HT-29 (cell line): ENCODE measurements around the gene ASIC2. TPM values are rescaled to one million over a fixed set of nuclear protein-coding genes. Genes with fewer than 3 reads are reported as not detected.

ENCODE experiments used
- DNase-seq: peaks from one replicate; pipeline ENCODE4 v3.0.0-alpha.2; 2015; ENCODE audit warnings: low spot score
- total RNA-seq: library from RNA; depleted of rRNA; stranded (reverse); fragments of >200 nt; shearing (Covaris generic); gene quantifications from 2 replicates; pipeline ENCODE4 v1.2.3, GENCODE V29; 2014

The ASIC2 gene
- total RNA-seq, 1 experiment from 2014 or later, result not detected

DNA sequence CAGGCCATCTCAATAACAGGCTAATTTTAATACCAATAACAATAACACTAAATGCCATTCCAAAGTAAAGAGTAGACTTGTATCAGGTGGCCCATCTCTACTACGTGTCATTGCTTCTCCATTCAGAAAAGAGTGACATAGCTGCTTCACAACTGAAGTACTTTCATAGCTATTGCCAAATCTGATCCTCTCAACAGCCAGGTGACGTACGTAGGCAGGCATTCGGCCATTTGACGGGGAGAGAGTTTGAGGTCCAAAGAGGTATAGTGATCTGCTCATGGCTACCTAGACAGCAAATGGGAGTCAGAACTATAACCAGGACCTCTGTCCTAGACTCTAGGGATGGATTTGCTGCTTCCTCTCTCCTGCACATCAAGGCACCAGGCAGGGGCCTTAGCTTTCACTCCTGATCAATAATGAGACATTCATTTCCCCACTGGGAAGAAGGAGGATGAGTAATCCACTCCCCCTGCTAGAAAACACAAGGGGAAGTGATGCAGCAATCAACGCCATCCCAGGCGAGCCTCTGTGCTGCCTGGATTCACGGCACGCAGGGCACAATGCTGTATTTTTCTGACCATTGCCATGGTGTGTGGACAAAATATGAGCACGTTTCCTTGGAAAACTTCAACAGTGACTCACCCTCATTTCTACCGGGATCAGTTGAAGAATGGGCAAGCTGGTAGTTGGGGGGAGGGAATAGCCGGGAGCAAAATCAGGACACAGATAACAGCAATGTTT, 220.5 kb downstream of the ASIC2 start:
- no peak for DNase-seq

DNA sequence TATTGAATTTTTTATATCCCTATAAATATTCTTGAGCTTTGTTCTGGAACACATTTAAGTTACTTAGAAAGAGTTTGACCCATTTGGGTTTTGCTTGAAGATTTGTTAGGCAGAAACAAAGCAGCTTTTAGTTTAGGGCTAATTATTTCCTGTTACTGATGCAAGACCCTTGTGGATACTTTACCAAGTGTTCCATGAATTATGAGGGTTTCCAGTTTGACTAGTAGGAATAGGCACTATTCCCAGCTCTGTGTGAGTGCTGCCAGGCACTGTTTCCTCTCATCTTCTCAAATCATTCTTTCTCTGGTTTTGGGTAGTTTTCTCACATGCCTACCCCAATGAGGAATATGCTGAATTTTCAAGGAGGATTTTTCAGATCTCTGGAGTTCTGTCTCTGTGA, 221.4 kb downstream of the ASIC2 start:
- DNase-seq, result no peak

DNA sequence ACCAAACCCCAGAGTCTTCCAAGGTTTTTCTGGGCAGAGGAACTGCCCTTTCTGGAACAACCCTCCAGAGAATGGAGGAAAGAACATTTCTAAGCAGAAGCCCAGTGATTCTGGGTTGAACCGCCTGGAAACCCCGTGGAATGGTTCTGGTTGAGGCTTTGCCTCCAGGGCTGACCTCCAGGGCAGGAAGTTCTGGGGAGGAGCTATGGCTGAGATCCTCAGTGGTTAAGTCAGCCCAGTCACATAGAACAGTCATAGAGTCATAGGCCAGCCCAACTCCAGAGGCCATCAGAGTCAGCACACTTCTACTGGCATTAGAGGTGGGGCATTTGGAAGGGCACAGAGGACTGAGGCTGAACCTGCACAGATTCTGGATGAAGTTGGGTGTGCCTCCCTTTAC, 235.5 kb downstream of the ASIC2 start:
- no peak for DNase-seq

DNA sequence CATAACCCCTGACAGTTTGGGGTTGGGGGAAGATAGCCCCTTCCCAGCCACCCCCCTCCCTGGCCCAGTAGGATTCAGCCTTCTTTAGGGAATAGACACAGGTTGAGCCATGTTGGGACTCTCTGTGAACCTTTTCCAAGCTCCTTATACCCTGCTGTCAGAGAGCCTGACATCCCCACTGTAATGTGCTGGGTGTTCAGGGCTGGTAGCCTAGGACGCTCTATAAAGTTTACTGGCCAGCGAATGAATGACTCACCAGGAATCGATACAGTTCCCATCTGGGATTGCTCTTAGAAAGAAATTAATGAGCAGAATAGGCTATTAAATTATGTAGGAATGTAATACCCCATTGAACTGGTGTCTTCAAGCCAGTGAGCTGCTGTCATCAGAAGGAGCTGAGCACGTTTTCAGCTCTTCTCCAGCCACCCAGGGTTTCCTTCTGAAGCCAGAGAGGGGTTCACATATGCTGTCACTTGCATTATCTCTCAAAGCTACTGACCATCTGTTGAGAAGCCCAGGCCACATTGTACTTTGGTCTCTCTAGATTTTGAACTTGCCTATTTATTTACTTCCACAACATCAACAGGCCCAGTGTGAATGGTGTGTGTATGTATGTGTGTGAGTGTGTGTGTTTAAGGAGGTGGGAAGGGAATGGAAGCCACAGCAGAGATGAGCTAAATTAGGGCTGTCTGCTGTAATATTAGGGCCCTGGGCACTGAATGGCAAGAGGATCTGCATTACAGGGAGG, 236.5 kb downstream of the ASIC2 start:
- DNase-seq, result no peak

DNA sequence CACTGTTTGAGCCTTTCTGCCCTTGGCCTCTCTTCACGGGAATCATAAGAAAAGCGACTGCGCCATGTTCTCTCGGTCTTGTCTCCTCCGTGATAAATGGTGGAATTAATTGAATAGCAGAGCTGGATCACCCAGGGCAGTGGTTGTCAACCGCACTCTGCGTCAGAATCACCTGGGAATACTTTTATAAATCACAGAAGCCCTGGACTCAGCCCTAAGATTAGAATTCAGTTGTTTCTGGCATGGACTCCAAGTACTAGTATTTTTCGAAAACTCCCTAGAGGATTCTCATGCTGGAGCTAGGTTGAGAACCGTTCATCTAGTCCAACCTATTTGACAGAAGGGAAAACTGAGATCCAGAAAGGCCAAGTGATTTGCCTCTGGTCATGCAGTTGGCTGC, 237.3 kb downstream of the ASIC2 start:
- no peak for DNase-seq

DNA sequence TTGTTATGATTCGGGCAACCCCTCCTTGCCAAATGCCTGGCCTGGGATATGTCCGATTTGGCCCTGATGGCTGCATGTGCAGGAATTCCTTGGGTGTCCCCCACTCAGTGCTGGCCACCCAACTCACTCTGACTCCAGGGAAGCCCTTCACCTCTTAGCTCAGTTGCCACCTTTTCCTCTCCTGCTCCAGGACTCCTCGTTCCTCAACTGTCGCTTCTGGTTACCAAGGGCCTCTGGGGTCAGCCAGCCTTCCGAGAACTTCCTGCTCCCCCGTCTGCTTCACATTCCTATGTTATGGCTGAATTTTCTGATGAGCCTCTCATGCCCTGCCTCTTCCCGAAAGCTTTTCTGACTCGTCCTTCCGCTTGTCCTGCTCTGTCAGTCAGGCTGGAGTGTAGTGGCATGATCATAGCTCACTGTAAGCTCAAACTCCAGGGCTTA, 237.9 kb downstream of the ASIC2 start:
- DNase-seq, result no peak

DNA sequence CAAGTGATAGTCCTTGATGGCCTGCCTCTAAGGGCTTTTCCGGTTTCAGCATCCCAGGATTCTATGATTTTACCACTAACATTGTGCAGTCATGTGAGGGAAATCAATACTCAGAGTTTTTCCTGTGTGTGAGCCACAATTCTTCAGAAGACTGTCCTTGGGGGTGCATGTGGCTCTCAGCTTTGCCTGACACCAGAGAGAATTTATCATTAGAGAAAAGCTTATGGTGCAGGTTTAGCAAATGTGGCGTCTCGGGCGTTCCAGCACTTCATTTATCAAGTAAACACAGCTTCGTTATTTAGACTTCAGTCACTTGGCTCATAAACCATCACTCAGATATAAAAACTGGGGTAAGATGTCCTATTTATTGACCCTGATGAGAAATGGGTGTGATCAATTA, 238.7 kb downstream of the ASIC2 start:
- DNase-seq, result no peak

DNA sequence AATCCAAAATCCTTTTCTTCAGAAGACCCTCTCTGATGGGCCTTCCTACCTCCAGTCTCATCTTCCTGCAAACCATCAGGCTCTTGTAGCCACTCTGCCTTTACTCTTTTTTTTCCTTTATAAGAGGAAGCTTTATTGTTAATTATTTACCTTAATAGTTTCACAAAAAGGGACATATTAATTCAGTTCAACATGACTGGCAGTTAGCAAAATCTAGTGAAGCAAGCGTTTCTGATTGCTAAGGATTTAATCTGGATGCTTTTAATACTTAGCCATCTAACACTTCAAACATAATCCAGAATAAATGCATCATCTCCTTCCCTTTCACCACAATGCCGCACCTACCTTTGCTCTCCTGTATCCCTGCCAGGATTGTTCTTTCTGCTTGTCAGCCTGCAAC, 239.4 kb downstream of the ASIC2 start:
- DNase-seq, result no peak

DNA sequence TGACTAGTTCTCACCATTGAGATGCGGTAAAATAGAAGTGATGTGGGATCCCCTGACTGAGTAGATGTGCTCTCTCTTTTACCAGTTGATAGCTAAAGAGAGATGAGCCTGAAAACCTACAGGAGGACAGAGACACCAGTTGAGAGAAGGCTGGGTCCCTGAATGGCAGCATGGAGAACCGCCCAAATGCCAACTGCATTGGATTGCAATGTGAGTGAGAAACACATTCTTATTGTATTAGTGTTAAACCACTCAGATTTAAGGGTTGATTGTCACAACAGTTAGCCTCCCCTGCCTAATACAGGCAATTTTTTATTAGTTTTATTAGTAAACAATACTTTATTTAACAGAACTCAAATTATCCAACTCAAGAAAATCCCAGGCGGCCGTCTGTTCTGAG, 240.2 kb downstream of the ASIC2 start:
- DNase-seq, result no peak

DNA sequence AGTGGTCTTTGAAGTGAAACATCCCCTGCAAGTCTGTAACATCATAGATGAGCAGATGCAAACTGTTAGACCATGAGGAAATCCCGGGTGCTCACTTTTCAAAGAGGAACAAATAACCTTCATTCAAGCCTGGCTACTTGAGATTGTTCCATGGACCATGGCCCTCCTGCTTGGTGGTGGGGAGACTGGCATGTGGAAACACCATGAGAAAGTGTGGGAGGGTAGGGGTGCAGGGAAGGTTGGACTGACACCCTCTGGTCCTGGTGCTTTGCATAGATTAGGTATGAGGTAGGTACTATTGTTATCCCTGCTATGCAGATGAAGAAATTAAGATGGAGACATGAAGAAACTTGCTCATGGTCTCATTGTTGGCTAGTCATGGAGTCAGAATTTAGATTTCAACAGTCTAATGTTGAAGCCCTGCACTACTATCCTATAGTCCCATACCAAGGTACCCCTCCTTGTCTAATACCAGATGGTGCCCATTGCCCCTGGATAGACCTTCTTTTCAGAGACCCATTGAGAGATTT, 242.4 kb downstream of the ASIC2 start:
- no peak for DNase-seq

DNA sequence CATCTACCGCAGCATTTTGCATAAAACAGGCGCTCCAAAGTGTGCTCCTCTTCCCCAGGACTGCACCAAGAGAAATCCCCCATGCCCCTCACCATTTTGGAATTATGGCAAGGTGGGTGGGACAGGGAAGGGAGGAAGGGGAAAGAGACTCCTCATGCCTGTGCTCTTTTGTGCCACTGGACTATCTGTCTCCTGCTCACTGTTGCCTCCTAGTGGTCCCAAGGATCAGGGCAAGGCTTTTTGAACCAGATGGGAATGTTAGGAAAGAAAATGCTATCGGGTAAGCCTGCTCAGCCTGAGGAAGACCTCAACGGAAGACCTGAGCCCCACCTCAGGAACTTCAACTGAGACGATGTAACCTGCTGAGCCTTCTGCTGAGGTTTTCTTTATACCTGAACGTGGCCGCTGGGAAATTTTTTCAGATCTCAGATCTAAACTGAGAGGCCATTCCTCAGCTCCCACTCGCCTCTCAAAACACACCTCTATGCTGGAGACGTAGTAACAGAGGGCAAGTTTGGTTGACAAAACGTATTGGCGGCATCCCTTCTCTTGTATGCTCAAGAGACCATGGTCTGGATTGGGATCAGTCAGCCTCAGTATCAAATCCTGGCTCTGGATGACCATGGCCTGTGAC, 243.2 kb downstream of the ASIC2 start:
- peak; percentile 63 for DNase-seq

DNA sequence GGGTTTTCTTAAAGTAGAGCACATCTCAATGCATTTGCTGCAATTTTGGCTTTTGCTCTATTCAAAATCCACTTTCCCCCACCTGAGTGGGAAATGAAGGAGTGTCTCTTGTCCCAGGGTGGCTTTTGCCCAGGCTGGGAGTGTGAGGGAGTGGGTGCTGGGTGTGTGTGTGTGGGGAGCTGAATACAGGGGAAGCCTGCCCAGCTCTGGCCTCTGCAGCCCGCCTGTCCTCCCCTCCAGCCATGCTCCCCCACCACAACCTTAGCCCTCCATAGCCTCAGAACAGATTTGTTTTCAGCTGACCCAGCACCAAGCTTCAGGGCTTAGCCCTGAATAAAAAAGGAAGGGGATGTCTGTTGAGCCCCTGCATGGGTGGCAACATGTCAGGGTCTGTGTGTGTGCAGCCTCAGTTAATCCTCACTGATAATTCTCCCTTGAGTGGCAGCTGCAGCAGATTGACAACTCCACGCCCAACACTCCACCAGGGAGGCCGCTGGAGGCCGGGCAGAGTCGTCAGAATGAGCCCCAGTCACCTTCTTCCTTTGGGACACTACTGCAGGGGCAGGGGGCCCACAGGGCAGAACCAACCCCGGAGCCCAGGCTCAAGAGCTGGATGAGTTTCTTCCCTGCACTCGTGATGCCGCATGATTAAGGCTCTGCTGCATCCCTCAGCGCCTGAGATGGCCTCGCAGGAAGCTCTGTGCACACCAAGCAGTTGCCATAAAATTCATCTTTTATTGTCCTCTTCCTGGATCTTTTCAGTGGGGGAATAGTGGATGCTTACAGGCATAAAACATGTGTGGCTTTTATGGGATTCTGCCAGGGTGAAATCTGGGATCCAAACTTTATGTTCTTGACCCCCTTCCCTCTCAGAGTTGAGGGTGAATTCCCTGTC, 246.5 kb downstream of the ASIC2 start:
- no peak for DNase-seq

DNA sequence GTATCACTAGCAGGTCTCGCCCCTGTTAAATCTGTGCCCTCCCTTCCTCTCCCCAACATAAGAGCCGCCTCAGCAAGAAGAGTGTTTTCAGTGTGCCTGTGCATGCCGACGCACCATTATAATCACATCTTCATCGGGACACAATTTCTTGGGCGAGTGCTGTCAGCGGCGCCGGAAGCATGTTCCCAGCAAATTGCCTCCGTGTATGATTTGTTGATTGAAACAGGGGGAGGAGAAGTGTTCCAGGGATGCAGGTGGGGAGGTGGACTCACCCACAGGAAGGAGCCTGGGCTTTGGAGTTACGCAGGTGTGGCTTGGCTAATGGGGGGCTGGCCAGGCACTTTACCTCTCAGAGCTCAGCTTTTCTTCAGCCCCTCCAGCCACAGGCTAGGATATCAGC, 247.9 kb downstream of the ASIC2 start:
- DNase-seq, result no peak

DNA sequence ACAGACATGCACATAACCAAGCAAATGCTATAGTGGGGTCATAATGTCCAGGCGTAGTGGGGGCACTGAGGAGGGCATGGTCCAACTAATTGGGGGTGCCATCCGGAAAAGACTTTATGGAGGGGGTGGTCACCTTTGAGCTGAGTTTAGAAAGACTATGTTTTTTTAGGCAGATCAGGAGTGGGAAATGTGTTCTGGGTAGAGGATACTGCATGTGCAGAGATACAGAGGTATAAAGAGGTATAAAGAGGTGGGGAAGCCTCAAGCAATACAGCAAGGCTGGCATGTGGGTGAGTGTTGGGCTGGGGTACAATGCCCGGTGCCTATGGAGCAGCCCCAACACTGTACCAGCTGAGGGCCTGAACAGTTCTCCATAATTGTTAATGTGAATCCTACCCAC, 248.3 kb downstream of the ASIC2 start:
- no peak for DNase-seq

DNA sequence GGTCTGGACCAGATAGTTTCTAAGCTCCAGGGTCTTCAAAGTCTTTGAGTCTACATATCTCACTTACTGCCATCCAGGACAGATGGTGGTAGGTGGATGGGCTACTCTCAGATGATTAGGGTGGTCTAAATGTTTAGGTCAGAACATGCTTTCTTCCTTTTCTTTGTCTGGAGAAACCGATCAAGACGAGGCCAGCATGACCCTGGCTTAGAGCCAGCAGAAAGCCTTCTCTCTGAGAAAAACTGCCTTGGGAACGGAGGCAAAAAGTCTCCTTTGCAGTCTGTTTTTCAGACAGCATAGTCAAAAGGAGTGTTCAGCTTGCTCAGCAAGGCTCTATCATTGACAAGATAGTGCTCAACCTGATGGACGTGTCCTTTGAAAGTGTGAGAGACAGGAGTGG, 252.6 kb downstream of the ASIC2 start:
- DNase-seq, result no peak

DNA sequence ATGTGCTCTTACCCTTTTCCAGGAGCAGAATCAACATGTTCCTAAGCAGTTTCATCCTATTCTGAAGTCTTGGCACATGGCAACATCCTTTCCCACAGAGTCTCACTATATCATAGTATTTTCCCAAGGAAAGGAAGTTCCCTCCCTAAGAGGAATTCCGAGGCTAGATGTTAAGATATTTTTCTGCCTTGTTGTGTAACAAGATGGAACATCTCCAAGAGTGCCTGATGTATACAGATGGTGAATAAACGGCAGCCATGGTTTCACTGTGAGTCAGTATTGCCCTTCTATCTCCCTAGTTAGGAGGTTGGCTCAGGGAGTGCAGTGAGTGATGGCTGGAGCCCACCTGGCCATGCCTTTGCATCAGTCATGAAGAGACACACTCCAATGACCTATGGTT, 253.2 kb downstream of the ASIC2 start:
- no peak for DNase-seq

DNA sequence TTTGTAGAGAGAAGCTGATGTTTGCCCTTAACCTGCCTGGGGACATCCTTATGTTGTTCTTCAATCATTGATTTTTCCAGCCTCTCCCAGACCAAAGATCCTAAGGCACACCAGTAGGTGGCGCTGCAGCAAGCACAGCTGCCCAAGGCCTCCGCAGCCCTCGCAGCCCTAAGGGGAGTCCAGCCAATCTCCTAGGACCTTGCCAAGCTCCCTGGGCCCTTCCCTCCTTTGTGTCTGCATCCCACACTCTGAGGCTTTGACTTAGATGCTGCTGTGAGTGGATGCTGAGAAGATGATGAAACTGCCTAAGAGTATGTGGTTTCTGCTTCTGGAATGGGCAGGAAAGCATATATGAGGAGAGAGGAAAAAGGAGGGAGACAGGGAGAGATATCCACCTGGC, 254.4 kb downstream of the ASIC2 start:
- peak; percentile 34 for DNase-seq

DNA sequence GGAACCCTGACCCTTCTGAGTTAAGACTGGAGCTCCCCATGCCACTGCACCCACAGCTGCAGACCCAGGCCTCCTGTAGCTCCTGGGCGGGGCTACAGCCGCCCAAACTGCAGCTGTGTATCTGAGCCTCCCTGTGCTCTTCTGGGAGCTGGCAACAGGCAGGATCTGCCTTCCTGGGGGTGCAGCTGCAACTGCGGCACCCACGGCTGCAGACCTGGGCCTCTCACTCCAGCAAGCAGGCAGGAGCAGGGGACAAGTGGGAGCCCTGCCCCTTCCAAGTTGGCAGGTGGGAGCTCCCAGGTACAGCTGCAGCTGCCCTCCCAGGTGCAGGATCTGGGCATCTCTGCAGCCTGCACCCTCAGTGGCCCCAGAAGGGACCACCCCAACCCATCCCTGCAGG, 259.9 kb downstream of the ASIC2 start:
- DNase-seq, result no peak

DNA sequence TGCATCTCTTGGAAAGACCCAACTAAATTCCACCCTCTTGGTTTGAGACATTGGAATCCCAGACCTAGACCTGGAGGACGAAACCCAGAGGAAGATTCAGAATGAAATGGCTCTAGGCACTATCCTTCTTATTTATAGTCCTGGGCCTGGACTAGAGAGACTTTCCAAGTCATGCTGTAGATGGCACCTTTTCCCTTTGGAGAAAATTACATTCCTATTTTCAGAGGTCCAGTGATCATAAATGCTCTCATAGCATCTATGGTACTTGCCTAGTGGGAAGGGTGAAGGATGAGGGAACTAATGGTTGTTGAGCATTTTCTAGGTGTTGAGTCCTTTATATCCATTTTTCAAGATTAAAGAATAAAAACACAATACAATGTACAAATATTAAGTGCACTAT, 264.3 kb downstream of the ASIC2 start:
- DNase-seq, result no peak

DNA sequence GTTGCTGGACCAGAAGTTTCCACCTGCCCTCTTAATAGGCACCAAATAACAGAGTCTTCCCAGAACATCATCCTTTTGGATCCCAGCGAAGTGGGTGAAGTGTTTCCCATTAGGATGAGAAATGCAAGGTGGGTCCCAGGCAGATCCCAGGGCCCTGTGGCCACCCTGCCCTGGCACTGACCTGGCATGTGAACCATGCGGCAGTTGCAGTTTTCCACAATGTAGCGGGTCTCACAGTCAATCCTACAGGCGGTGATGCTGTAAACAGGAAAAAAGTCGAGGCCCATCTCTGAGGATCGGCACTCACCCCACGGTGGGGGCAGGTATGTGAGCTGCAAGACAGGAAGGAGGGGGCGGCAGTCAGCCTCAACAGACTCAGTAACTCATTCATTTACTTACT, 265.0 kb downstream of the ASIC2 start:
- DNase-seq, result no peak

DNA sequence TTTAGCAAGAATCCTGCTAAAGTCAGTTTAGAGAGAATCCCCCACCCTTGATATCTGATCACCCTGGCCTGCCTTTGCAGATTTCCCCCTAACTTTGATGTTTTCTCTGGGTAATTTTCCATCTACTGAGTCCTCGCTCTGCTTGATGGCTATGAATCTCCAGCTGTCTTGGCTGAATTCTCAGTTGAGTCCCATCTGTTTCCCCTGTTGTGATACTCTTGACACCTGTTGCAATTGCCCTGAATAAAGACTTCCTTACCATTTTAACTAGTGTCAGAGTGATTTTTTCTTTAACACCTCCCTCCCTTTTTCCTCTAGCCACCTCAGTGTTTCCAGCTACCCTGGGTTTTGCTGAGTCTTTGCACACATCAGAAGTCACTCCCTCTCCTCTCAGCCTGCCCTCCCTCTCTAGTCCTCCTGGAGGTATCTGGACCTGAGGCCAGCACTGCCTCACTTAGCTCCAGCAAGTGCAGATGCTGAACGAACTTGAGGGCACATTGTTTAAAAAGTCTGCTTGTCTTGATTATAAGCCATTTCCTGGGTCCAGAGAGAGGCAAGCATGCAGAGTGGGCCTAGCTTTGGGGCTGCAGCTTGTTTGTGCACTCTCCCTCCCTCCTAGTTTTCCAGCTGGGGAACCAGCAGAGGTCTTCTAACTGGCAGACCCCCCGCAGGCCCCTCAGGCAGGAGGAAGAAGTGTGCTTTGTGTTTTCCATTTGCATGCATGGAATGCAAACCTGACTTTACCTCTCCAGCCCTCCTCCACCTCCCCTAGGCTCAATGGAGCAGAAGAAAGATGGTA, 268.2 kb downstream of the ASIC2 start:
- no peak for DNase-seq
